PC-3 (cell line): ENCODE data around the gene DCHS2.

Source experiments
- EZH2phosphoT487 ChIP-seq: fragments of 300-600 bp; sonication (generic); IDR thresholded peaks from 2 replicates; pipeline ENCODE4 v1.6.1; 2018; ENCODE audit warnings: mild to moderate bottlenecking, antibody characterized with exemption, low read length, borderline replicate concordance
- TF ChIP-seq, protein P1 (sequence below): fragments of 300-600 bp; sonication (generic); conservative IDR thresholded peaks from 2 replicates; pipeline ENCODE4 v1.5.1; 2017; ENCODE audit warnings: antibody characterized with exemption, low read depth, mild to moderate bottlenecking, low read length

DNA sequence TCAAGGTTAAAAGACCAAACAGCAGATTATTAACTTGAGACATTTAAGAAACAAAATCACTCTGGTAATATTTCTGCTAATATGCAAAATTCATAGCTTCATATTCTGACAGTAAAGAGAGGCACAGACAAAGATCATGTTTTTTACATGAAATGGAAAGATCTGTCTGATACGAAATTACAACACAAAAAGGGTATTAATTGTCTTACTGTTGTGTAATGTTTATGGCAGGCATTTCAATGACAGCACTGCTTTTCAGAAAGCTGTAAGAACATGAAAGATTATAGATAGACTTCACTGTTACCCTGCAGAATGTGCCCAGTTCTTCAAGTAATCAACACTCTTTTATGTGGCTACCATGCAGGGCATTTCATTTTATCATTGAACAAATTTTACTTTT is 15.4 kb downstream of the DCHS2 start:
- TF ChIP-seq, protein P1, sequence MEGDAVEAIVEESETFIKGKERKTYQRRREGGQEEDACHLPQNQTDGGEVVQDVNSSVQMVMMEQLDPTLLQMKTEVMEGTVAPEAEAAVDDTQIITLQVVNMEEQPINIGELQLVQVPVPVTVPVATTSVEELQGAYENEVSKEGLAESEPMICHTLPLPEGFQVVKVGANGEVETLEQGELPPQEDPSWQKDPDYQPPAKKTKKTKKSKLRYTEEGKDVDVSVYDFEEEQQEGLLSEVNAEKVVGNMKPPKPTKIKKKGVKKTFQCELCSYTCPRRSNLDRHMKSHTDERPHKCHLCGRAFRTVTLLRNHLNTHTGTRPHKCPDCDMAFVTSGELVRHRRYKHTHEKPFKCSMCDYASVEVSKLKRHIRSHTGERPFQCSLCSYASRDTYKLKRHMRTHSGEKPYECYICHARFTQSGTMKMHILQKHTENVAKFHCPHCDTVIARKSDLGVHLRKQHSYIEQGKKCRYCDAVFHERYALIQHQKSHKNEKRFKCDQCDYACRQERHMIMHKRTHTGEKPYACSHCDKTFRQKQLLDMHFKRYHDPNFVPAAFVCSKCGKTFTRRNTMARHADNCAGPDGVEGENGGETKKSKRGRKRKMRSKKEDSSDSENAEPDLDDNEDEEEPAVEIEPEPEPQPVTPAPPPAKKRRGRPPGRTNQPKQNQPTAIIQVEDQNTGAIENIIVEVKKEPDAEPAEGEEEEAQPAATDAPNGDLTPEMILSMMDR, result no peak
- TF ChIP-seq EZH2phosphoT487, result no peak
